SK-N-SH treated with all-trans-retinoic acid at 6 μM for 48 hours (cell line): ENCODE data around the gene COQ5.

Experiments
- ARNTL ChIP-seq: fragments of 450-650 bp; formaldehyde crosslinking; IDR thresholded peaks from 2 replicates; pipeline ENCODE4 v1.5.0; 2020; ENCODE audit warnings: low read depth, mild to moderate bottlenecking, moderate library complexity, borderline replicate concordance
- BACH2 ChIP-seq: fragments of 250-450 bp; sonication (Bioruptor Pico); IDR thresholded peaks from 2 replicates; pipeline ENCODE4 v1.9.0; 2021; ENCODE audit warnings: mild to moderate bottlenecking, borderline replicate concordance
- ESRRG ChIP-seq: fragments of 250-450 bp; sonication (Bioruptor Pico); IDR thresholded peaks from 2 replicates; pipeline ENCODE4 v1.6.1; 2021; ENCODE audit warnings: mild to moderate bottlenecking
- GLIS3 ChIP-seq: fragments of 250-450 bp; sonication (Bioruptor Pico); IDR thresholded peaks from 2 replicates; pipeline ENCODE4 v1.5.0; 2020; ENCODE audit warnings: mild to moderate bottlenecking, moderate library complexity
- OSR1 ChIP-seq: fragments of 250-450 bp; sonication (Bioruptor Pico); IDR thresholded peaks from 2 replicates; pipeline ENCODE4 v1.8.0; 2022; ENCODE audit warnings: moderate library complexity, mild to moderate bottlenecking, inconsistent platforms
- PPARA ChIP-seq: fragments of 250-450 bp; sonication (Bioruptor Pico); IDR thresholded peaks from 2 replicates; pipeline ENCODE4 v1.5.0; 2020; ENCODE audit warnings: mild to moderate bottlenecking, borderline replicate concordance
- SNAI2 ChIP-seq: fragments of 250-450 bp; sonication (Bioruptor Pico); IDR thresholded peaks from 2 replicates; pipeline ENCODE4 v1.5.0; 2020; ENCODE audit warnings: mild to moderate bottlenecking, moderate library complexity
- TOX ChIP-seq: fragments of 250-450 bp; sonication (Bioruptor Pico); IDR thresholded peaks from 2 replicates; pipeline ENCODE4 v1.8.0; 2021; ENCODE audit warnings: mild to moderate bottlenecking, moderate library complexity, borderline replicate concordance
- ZC3H10 ChIP-seq: fragments of 250-450 bp; sonication (Bioruptor Pico); IDR thresholded peaks from 2 replicates; pipeline ENCODE4 v1.5.1; 2021; ENCODE audit warnings: mild to moderate bottlenecking, moderate library complexity
- ZNF565 ChIP-seq: fragments of 450-650 bp; formaldehyde crosslinking; conservative IDR thresholded peaks from 2 replicates; pipeline ENCODE4 v1.5.0; 2020; ENCODE audit warnings: low read depth, mild to moderate bottlenecking, moderate library complexity
- ZNF70 ChIP-seq: fragments of 450-650 bp; formaldehyde crosslinking; IDR thresholded peaks from 2 replicates; pipeline ENCODE4 v1.5.0; 2020; ENCODE audit warnings: mild to moderate bottlenecking, moderate library complexity
- TF ChIP-seq, protein P1 (sequence below): fragments of 250-450 bp; sonication (Bioruptor Pico); IDR thresholded peaks from 2 replicates; pipeline ENCODE4 v1.8.0; 2021; ENCODE audit warnings: low read depth, mild to moderate bottlenecking, moderate library complexity, borderline replicate concordance

The COQ5 gene

DNA sequence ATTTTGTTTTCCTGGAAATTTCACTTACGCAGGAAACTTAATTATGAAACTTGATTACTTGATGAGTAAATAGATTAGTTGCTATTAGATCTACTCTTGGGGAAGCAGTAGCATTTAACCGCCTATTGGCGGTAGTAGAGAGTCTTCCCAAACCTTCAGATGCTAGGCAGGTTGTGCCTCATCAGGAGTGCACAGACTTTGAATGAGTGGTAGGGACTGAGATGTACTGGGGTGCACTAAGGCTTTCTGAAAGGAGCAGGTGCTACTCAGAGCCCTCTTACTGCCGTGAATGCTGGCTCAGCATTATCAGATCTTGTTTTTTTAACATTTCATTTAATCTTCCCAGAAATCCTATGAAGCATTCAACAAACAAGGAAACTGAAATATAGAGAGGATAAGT is 75.0 kb downstream of the COQ5 start (continued):
- TF ChIP-seq, protein P1, sequence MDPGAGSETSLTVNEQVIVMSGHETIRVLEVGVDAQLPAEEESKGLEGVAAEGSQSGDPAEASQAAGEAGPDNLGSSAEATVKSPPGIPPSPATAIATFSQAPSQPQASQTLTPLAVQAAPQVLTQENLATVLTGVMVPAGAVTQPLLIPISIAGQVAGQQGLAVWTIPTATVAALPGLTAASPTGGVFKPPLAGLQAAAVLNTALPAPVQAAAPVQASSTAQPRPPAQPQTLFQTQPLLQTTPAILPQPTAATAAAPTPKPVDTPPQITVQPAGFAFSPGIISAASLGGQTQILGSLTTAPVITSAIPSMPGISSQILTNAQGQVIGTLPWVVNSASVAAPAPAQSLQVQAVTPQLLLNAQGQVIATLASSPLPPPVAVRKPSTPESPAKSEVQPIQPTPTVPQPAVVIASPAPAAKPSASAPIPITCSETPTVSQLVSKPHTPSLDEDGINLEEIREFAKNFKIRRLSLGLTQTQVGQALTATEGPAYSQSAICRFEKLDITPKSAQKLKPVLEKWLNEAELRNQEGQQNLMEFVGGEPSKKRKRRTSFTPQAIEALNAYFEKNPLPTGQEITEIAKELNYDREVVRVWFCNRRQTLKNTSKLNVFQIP, result no peak
- TF ChIP-seq GLIS3 (no peak), SNAI2 (no peak), ARNTL (no peak), ZNF565 (CRISPR knock-in tag) (no peak), ESRRG (CRISPR knock-in tag) (no peak), ZC3H10 (no peak), BACH2 (CRISPR knock-in tag) (no peak), OSR1 (no peak), TOX (CRISPR knock-in tag) (no peak), ZNF70 (no peak), PPARA (no peak)
